Amniotic stem cell (primary cell): ENCODE measurements around the gene TP53RK.

Source experiments
- DNase-seq: peaks from one replicate; lab custom pipeline; 2025; lab: John Stamatoyannopoulos, UW

TP53RK gene

DNA sequence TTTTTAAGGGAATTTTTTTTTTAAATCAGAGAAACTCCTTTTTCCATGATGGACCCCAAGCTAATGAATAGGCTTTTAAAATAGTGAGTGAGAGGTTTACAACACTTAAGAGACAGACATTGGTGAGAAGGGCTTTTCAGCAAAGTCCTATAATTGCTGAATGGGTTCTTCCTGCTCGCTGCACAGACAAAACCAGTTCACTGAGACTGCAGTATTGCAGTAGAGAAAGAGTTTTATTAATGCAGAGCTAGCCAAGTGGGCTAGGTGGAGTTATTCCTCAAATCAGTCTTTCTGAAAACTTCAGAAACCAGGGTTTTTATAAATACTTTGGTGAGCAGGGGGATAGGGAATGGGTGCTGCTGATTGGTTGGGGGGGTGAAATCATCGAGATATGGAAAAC lies 17.0 kb upstream of the TP53RK start:
- DNase-seq, result no peak

DNA sequence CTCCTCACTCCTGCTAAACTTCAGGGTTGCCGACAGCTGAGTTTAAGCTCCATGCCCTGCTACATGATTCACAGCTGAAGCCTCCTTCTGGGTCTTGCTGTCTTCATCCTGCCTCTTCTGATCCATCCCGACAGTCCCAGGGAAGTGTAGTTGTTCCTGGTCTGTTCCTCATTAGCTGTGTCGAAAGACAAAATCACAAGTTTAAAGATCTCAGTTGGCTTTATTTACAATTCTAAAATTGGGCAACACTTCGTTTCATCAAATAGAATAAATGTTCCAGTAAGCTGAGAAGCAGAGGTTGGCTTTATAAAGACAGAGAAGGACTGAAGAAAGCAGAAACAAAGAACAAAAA lies 16.1 kb upstream of the TP53RK start:
- DNase-seq, result no peak

DNA sequence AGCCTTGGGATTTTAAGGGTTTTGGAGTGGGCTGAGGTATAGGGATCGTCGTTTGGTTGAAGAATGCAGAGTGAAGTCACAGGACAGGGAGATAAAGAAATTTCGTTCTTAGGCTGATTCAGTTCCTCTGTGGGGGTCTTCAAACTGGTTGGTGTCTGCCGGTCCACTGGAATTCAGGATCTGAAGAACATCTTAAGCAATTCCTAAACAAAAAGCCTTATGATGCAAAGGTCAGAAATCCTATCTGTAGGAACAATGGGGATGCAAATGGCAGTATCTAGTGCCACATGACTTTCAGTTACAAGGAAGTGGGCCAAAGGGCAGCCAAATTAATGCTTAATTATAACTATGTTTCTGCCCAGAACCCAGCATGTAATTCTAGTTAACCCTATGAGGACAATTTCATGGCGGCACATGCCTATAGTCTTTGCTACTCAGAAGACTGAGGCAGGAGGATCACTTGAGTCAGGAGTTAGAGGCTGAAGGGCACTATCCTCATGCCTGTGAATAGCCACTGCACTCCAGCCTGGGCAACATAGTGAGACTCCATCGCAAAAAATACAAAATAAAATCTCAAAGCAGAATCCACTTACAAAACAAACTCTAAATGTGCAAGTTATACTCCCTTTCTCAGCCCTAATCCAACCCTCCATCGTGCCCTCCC lies 15.6 kb upstream of the TP53RK start:
- DNase-seq, result no peak

DNA sequence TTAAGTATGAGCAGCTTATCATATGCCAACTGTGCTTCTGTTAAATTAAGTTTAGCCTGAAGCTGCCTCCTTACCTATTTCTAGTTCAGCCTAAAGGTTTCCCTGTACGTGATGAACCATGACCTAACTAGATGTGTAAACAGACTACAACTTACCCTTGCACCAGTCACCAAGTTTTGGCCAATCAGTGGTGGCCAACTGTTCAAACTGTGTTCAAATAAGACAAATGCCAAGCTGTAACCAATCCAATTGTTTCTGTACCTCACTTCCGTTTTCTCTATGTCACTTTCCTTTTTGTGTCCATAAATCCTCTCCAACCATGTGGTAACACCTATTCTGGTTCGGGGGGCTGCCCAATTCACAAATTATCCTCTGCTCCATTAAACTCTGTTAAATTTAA lies 14.2 kb upstream of the TP53RK start:
- DNase-seq, result no peak

DNA sequence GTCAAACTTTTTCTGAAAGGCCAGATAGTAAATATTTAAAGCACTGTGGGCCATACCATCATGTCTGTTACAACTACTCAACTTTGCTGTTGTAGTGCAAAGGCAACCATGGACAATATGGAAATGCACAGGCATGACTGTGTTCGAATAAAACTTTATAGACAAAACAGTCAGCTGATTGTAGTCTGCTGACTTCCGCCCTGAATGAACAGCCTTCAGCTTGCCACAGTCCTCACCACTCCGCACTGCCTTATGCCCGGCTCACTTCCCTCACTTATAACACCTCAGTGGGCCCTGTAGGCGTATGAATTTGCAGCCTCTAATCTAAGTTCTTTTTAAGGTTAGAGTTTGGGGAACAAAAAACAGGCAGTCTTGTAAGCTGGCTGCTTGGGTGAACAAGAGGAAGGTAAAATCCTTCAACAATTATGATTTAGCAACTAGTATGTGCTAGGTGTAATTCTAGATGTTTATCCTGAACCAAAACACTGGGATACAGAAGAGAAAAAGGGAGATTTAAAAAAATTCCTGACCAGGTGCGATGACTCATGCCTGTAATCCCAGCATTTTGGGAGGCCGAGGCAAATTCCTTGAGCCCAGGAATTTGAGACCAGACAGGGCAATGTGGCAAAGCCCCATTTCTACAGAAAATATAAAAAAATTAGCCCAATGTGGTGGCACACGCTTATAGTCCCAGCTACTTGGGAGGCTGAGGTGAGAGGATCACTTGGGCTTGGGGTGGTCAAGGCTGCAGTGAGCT lies 13.4 kb upstream of the TP53RK start:
- no peak for DNase-seq

DNA sequence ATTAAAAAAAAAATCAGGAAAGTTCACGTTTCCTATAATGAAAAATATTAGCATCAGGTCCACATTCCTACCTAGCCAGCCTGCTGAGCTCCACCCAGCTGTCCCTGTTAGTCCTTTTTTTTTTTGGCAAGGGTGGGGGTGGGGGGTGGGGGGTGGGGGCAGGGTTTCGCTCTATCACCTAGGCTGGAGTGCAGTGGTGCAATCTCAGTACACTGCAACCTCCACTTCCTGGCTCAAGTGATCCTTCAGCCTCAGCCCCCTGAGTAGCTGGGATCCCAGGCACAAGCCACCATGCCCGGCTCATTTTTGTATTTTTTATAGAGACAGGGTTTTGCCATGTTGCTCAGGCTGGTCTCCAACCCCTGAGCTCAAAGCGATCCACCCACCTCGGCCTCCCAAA lies 12.7 kb upstream of the TP53RK start:
- no peak for DNase-seq

DNA sequence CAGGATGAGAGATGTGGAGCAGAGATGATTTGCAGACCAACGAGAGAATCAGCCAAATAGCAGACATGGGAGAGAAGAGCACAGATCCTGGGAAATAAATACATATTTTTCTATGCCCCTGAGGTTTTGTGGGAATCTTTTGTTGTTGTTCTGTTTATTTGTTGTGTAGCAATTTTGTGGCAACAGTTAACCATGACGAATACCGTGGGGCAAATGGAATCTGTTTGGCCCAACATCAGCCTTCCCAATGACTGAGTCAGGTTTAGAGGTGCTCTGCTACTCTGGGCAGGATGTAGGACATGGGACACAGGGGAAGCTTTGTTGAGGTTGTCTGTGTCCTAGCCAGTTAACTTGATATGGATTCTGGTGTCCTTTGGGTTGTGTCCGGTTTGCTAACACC lies 12.3 kb upstream of the TP53RK start:
- DNase-seq, result no peak

DNA sequence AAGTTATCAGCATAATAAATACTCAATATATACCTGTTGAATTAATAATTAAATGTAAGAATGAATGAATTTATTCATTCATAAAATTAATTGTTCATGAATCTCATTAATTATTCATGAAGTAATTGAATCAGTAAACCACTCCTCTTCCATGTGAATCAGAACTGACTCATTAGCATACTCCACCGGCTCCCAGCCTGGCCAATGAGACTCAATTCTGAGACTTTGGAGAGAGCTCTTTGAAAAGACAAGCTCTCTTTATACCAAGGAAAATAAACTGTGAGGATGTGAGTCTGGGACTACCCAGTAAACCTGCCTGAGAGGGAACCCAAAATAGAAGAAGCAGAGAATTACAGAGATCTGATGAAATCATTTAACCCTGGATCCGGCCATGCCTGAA lies 11.8 kb upstream of the TP53RK start:
- no peak for DNase-seq

DNA sequence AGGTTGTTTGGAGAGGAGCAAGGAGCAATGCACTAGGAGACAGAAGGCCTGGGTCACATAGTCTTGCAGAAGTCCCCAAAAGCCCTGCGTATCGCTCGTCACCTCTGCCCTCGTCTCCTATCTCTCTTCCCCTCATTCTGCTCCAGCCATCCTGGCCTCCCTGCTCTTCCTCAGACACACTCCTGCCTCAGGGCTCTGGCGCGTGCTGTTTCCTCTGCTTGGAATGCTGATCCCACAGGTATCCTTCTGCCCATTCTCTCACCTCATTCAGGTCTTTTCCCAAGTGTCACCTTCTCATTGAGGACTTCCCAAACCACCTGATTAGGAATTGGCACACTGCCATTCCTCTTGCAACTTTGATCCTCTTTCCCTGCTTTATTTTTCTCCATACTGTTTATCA lies 11.2 kb upstream of the TP53RK start:
- no peak for DNase-seq

DNA sequence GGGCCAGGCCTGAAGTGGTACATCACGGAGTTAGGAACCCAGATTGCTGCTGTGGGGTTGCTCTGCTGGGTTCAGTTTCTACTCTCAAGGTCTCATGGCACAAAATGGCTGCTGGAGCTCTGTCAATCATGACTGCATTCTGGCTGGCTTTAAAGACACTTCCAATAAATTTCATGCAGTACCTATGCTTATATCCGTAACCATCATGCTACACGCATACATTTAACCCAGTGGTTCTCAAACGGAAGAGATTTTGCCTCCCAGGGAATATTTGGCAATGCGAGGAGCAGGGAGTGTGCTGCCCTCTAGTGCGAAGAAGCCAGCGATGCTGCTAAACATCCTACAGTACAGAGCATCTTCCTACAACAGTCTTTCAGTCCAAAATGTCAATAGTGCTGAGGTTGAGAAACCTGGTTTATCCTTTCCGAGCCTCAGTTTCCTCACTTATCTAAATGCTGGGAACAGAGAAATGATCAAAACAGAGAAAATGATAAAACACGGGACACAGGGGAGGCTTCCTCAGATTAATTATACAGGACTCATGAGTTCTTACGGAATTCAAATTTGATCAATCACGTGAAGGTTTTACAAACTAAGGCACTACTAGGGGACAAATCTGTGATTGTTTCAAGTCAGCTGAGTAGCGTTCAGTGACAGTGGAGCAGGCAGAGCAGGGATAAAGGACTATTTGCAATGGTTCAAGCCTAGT lies 10.6 kb upstream of the TP53RK start:
- DNase-seq, result no peak

DNA sequence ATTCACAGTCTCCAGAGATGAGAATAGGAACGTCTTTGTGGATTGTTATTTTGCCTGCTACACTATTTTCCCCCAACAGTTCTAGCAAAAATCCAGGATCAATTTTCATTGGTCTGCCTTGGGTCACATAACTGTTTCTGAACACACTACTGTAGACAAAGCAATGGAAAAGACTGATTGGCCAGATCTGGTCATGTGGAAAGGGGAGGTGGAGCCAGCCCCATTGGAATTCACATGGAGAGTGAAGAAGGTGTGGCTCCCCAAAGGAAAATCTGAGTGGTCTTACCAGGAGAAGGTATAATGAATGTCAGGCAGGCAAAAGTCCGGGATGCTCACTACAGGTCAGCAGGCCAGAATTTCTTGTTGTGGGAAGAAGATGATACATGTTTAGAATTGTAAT lies 9.5 kb upstream of the TP53RK start:
- no peak for DNase-seq

DNA sequence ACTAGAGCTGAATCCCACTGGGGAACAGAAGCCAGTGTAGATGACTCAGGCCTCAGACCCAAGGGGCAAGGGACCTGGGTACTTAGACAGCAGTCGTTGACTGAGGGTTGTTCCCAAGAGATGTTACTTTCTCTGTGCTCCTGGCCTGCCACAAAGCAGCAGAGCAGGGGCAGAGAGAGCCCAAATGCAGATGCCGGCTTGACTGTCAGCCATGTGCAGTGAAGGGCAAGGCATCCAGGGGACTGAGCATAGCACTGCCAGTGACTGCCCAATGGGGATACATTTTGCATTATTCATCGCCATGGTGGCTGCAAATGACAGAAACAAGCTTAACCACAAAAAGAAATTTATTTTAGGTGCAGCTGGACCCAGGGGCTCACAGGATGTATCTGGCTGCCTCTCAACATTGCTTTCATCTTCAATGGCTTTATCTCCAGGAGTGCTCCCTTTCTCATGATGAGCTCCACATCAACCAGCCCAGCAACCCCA lies 7.6 kb upstream of the TP53RK start:
- no peak for DNase-seq

DNA sequence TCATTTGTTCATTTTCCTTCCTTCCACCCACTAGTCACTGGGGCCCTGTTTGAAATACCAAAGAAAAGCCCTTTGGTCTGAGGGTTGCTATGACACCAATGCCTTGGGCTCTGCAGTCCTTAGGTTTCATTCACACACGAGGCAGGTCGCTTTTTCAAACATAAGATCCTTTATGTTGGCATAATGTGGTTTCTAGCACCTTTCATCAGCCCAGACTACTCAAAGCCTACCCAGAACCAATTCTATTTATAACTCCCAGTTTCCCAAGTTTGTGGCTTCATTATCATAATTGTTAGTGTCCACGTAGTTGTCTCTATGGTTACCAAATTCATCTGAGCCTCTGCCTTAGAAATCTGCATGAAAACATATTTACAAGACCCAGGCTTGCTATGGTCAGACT lies 6.6 kb upstream of the TP53RK start:
- no peak for DNase-seq

DNA sequence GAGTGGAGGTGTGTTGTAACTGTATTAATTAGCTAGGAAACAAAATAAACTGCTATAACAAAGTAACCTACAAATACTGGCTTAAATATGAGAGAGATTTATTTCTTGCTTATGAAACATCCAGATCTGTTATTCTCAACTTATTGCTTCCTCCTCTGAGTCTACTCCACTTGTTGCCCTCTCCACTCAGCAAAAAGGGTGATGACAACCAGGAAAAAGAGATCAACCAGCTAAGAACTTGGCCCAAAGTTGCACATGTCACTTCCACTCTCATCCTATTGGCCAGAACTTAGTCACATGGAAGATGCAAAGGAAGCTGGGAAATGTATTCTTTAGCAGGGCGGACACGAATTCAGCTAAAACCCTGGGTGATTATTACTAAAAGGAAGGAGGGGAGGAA lies 5.2 kb upstream of the TP53RK start:
- no peak for DNase-seq

DNA sequence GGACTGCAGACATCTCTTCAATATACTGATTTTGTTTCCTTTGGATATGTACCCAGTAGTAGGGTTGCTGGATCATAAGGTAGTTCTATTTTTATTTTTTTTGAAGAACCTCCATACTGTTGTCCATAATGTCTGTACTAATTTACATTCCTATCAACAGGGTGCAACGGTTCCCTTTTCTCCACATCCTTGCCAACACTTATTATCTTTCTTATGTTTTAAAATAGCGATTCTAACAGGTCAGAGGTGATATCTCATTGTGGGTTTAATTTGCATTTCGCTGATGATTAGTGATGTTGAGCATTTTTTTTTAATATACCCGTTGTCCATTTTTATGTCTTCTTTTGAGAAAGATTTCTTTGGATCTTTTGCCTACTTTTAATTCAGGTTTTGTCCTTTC lies 2.0 kb upstream of the TP53RK start:
- DNase-seq, result no peak

DNA sequence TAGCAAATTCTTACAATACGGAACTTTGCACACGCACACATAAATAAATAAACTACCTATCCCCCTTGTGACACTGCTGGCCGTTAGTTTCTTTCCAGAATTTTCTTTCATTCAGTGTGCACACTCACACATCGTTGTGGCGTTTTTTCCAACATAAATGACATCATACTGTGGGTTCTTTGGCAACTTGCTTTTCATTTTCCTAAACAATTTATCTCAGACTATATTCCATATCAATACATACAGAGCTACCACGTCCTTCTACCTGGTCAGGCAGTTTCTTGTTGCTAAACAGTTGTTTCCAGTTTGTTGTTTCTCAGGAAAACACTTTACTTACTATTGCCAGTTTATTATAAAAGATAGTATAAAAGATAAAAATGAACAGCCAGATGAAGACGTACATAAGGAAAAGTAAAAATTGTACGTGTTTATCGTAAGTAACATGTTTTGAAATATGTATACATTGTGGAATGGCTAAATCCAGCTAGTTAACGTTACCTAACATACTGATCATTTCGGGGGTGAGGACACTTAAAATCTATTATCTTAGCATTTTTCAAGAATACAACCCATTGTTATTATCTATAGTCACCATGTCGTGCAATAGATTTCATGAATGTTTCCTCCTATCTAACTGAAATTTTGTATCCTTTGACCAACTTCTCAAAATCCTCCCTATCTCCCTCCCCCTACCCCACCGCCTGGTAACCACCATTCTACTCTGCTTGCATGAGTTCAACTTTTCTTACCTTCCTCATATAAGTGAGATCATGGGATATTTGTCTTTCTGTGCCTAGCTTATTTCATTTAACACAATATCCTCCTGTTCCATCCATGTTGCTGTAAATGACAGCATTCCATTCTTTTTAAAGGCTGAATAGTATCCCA lies 1.2 kb upstream of the TP53RK start:
- DNase-seq, result no peak

DNA sequence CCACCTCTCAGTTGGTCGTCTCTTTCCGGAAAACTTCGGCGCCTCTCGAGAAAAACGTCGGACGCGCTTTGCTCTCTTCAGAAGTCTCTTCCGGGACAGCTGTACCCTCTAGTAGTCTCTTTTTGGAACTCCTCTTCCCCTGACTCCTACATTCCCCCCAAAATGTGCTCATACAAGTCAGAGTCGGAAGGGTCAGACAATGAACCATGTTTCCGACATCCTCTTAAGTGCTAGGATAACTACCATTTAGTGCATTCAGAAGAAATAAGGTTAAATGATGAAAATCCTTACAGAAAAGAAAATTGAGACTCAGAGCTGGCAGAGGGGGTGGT lies 476 bp upstream of the TP53RK start:
- no peak for DNase-seq

DNA sequence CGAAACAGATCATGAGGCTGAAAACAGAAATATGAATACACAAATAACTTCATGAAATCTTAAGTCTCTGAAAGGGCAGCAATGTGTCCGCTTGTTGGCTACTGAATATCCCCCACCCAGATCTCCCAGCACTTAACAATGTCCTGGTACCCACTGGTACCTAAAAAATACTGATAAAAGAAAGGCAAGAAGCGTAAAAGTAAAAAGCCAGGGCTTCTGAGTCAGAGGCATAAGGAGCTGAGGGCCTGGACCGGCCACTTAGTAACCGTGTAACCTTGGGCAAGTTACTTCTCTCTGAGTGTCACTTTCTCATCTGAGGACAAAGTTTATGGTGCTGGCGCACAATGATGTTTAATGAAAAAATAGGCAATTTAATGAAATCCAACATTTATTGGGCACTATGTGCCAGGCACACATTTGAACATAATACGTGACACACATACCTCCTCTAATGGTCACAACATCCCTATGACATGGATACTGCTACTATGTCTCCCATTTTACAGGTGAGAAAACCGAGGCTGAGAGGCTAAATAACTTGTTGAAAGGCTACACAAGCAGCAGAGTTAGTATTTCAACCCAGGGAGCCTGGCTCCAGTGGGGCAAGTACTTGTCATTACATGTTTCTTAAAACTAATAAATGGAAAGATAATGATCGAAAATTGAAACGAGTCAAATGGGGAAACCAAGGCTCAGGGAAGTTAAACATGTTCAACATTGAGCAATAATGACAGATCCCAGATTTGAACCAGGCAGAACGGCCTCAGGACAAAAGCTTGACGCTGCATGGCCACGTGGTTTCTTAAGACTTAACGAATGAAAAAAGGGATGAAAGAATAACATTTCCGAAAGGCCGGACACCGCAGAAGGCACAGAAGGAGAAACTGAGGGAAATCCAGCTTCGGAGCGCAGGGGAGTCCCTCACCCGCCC lies 828 bp downstream of the TP53RK start:
- no peak for DNase-seq

DNA sequence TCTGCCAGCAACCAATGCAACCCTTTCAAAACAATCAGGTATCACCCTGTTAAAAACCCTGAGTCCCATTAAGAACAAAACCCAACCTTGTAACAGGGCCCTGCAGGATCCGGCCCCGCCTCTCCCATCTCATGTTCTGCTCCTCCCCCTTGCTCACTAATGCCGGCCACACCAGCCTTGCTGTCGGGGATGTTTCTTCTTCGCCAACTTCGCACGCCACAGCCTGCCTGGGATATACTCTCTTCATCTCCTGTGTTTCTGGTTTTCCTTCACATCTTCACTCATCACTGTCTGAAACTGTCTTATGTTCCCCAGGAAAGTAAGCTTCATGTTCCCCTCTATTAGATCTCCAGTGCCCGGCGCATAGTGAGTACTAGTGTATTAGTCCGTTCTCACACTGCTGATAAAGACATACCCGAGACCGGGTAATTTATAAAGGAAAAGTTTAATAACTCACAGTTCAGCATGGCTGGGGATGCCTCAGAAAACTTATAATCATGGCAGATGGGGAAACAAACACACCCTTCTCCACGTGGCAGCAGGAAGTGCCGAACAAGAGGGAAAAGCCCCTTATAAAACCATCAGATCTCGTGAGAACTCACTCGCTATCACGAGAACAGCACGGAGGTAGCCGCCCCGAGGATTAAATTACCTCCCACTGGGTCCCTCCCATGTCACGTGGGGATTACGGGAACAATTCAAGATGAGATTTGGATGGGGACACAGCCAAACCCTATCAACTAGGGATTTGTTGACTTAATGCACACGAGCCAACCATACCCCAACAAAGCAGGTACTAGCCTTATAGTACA lies 5.1 kb downstream of the TP53RK start:
- no peak for DNase-seq

DNA sequence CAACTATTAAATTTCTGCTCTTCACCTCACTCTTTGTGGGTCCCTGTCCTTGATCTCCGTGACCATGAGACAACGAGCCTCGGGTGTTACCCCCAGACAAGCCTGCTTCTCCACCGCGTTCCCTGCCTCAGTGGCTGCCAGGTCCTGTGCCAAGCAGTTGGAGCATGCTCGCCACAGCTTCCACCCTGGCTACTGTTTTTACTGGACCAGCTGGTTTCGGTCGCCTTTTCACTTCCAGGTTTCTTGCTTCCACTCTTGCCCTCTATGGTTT lies 5.6 kb downstream of the TP53RK start:
- DNase-seq, result no peak
